Measurements from ENCODE around the gene MYRIP. TPM values are rescaled to one million over a fixed set of nuclear protein-coding genes. Genes with fewer than 3 reads are reported as not detected.

The MYRIP gene
- total and polyA plus RNA-seq, 12 donors: 0.45 to 2.7 (median 1.3) TPM

GRCh38 chr3:40019376-40019775 is 210.0 kb downstream of the MYRIP start:
- Histone ChIP-seq H3K36me3 (no peaks in the 10 kb centered on the region), H3K4me1 (peaks cover 0 to 13% (median 0%) of the 10 kb centered on the region in 9 donors), H3K4me3 (no peak overlapping the region), H3K27ac (no peak overlapping the region), H3K27me3 (peaks cover 0 to 2% (median 0%) of the 10 kb centered on the region in 7 donors), H3K9me3 (peaks cover 0 to under 1% (median 0%) of the 10 kb centered on the region in 11 donors)
- intact Hi-C loops (cut with DNase I): no loop called here
- no peak for DNase-seq
- TF ChIP-seq CTCF (IDR thresholded peaks at IDR 0.05): no peak
- WGBS, 2 donors: 80 to 82% methylated on average over 3 of the region's 3 CpGs
- no peak for ATAC-seq

- DNase-seq (no peak), ATAC-seq (no peak)
- Histone ChIP-seq H3K9me3 (peaks cover 0 to 13% (median 4%) of the 10 kb centered on the region in 11 donors), H3K4me3 (no peak overlapping the region), H3K27ac (no peak overlapping the region), H3K27me3 (peaks cover 0 to 2% (median 0%) of the 10 kb centered on the region in 7 donors), H3K36me3 (no peaks in the 10 kb centered on the region), H3K4me1 (peaks cover 0 to 13% (median 0%) of the 10 kb centered on the region in 9 donors)
- WGBS, 2 donors: 48 to 56% methylated on average over 2 of the region's 2 CpGs
- no peak for TF ChIP-seq CTCF (IDR thresholded peaks at IDR 0.05)
- intact Hi-C loops (cut with DNase I): no loop called here
Measured at GRCh38 chr3:40020689-40021088, 211.3 kb downstream of the MYRIP start.

GRCh38 chr3:40021338-40021737 is 211.9 kb downstream of the MYRIP start:
- H3K4me3 ChIP-seq: no peak overlapping the region
- ATAC-seq: no peak
- 35 to 53% methylated on average over 1 of the region's 1 CpG for WGBS, 2 donors

GRCh38 chr3:40022297-40022827 is 213.0 kb downstream of the MYRIP start:
- WGBS, 2 donors: 81 to 88% methylated on average over 4 of the region's 4 CpGs

More at GRCh38 chr3:40021338-40021737, 211.9 kb downstream of the MYRIP start:
- Histone ChIP-seq H3K27me3 (peaks cover 0 to 2% (median 0%) of the 10 kb centered on the region in 7 donors), H3K36me3 (no peaks in the 10 kb centered on the region), H3K9me3 (peaks cover 0 to 20% (median 8%) of the 10 kb centered on the region in 11 donors), H3K4me1 (peaks cover 0 to 13% (median 0%) of the 10 kb centered on the region in 9 donors), H3K27ac (no peak overlapping the region)
- TF ChIP-seq CTCF (IDR thresholded peaks at IDR 0.05): no peak
- intact Hi-C loops (cut with DNase I): no loop called here
- no peak for DNase-seq

More at GRCh38 chr3:40022297-40022827, 213.0 kb downstream of the MYRIP start:
- ATAC-seq (no peak), DNase-seq (no peak)
- TF ChIP-seq CTCF (IDR thresholded peaks at IDR 0.05): no peak
- Histone ChIP-seq H3K27me3 (peaks cover 0 to 2% (median 0%) of the 10 kb centered on the region in 7 donors), H3K27ac (no peak overlapping the region), H3K4me3 (no peak overlapping the region), H3K9me3 (peaks cover 0 to 28% (median 8%) of the 10 kb centered on the region in 11 donors), H3K36me3 (no peaks in the 10 kb centered on the region), H3K4me1 (peaks cover 0 to 13% (median 0%) of the 10 kb centered on the region in 9 donors)
- intact Hi-C loops (cut with DNase I): no loop called here

Measured in heart right ventricle (tissue), 16 donors.